Measurements from ENCODE around the gene DOK6.

DOK6 gene

DNA sequence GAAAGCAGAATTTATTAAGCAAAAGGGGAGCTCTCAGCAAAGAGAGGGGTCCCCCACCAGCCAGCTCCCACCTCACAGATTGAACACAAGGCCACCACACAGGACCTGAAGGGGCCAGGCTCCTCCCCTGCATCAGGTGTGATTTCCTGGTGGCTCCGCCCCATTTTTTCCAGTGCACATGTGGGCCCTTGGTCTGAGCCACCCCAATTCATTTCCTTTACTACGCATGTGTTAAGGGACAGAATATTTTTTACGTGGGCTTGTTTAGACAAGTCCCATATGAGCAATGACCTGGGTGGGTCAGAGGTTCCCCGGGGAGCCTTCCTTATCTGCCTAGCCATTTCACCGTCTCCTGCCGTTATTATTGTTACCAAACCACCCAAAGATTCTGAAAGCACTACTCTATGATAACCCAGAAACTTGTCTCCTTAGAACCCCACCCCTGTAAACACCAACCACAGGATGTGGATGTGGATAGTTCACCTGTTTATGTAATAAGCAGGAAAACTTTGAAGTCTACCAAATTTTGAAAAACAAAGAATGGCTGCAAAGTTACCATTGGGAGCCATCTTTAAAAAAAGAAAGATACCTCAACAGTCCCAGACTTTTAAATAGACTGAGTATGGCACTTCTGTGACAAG lies 355.3 kb downstream of the DOK6 start:
- no peak for DNase-seq

DNA sequence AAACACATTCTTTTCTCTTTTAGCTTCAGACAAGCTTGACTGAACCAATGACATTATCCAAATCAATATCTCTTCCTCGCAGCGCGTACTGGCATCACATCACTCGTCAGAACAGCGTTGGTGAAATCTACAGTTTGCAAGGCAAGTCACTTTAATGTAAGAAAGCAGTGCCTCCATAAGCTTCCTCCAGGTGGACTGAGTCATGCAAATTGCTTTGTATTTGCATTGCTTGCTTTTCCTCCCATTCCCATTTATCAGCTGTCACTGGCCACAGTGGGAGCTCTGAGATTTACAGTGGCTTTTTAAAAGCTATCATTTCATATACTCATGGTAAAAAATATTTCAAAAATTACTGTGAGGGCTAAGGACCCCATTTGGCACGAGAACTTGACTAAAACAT lies 357.0 kb downstream of the DOK6 start:
- no peak for DNase-seq

DNA sequence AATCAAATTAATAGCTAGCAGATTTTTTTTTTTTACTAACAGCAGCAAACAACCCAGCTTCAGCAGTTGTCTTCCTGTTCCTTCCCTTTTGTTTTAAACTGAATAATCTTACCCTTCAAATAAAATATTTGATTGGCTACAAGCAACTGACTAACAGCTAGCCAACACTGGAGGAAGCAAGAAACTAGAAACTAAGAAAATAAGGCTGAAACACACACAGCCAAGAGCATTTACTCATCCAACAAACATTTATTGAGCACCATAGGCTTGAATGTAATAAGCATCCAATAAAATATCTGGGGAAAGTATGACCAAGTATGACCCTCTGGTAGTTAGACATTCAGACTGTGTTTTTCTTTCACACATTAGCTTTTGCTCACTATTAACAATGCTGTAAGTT lies 357.8 kb downstream of the DOK6 start:
- DNase-seq: no peak

- DNase-seq: no peak
Observed at GRCh38 chr18:69759046-69759445, 358.4 kb downstream of the DOK6 start.

- no peak for DNase-seq
Observed at GRCh38 chr18:69763002-69763401, 362.3 kb downstream of the DOK6 start.

DNA sequence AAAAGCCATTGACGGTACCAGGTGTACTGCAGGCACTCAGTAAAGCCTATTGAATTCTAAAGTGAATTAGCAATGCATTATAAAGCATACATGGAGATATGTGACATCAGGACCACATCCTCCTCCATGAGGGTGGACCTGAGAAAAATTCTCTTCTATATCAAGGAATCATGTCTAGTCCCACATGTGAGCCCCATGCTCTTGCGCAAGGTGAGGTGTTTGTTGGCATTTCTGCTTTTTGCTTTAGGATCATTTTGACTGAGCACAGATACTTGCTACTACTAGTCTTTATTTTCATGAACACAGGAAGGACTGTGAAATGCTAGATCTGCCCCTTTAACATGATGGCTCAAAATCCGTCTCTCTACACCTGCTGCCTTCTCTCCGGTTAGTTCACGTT lies 363.1 kb downstream of the DOK6 start:
- no peak for DNase-seq

GRCh38 chr18:69770238-69770637 lies 369.6 kb downstream of the DOK6 start:
- no peak for DNase-seq

DNA sequence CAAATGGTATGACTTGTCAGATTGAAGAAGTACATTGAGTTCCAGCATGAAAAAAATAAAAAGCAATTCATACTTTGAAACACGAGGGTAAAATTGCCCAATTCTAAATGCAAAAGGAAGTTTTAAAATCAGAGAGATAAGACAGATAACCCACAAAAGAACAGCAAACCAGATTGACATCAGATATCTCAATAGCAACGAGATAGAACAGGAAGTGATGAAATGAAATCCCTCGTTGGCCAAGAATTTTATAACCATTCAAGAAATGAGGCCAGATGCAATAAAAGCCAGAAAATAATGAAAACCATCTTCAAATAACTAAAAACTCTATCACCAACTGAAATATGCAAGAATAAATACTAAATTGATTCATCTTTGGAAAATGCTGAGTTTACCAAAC lies 374.1 kb downstream of the DOK6 start:
- DNase-seq: no peak

GRCh38 chr18:69777248-69777647 lies 376.6 kb downstream of the DOK6 start:
- DNase-seq: no peak

DNA sequence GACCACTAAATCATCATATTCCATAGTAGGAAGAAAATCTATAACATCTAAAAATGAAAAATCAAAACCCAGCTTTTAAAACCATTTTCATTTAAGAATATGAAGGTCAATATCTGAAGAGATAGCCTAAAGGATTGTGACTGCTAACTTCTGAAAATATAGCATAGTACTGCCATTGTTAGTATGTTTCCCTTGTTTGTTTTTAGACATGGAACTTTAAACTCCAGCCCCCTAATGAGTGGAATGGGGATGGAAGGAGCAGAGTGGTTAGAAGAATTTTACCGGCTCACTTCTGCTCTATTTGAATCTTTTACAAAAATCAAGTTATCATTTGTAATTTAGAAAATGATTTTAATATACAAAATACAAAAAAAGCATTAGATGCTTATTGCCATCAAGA lies 378.0 kb downstream of the DOK6 start:
- DNase-seq: no peak

DNA sequence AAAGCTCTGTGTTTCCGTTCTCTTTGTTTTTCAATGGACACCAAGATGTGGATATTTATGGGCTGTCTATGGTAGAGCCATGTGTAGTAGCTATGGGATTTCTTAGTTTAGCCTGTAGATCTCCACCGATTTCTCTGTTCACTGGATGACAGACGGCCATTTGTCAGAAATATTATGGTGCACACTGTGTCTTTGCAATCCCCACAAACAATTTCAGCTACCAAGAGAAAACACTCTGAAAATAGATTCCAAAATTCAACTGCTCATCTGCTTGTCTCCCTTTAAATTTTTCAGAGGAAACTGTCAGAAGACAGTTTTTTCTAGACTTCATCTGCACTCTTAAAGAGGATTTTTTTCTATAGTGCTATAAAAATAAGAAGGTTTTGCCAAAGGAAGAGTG lies 380.2 kb downstream of the DOK6 start:
- DNase-seq: no peak

DNA sequence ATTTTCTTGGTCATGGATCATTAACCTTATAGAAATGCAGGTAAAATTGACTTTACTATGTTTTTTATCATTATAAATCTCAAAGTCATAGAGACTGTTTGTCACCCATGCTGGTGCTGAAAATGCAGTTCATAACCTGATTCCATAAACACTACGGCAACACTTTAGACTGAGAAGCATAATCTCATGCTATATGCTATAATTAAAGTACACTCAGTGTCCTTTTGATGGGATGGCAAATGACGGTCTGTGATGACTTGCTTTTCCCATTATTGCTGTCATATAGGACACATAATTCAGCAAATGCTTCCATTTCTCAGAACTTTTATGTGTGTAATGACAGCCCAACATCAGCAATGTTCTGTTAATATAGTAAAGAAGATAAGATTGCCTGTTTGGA lies 384.1 kb downstream of the DOK6 start:
- no peak for DNase-seq

- DNase-seq: no peak
Observed at GRCh38 chr18:69785466-69785865, 384.8 kb downstream of the DOK6 start.

DNA sequence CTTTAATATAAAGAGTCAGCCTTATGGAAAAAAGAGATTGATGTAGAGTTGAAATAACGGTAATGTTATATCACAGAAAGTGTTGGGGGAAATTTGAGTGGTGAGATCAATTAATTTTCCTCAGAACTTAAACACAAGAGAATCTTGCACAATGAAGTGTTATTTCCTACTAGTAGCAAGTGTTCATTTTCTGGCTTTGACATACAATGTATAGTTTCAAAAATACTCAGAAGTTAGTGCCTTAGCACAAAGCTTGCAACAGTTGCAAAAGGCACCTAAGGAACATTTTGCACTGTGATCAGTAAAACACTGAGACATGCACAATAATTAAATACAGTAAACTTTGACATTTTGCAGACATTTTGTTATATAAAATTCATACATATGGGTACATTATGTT lies 385.7 kb downstream of the DOK6 start:
- DNase-seq: no peak

DNA sequence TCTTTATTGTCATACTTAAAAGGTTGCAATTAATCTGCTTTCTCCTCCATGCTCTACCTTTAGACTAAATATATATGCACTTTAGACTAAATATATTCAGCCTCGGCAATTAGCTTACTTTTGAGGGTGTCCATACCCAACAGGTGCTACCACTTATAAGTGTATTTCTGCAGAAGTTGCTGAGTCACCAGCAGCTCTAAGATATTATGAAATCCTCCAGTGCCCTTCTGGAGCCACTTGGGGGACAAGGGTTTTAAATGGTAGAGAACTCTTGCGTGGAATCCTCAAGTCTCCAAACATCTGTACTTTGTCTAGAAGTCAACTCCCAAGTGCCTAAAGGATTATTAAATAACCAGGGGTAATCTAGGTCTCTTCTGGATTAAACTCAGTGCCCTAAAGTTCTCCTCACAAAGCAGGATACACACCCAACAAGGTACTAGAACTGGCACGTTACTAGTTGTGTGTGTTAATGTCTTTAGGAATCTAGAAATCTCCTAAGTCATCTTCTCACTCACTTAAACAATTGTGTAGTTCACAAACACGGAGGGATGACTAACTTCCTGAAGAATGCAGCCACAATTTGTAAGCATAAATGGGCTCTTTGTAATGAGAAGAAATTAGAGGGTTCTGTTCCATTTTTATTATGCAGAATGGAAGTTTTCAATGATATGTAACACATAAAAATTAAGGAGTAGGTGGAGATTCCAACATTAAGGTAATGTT lies 387.3 kb downstream of the DOK6 start:
- no peak for DNase-seq

DNA sequence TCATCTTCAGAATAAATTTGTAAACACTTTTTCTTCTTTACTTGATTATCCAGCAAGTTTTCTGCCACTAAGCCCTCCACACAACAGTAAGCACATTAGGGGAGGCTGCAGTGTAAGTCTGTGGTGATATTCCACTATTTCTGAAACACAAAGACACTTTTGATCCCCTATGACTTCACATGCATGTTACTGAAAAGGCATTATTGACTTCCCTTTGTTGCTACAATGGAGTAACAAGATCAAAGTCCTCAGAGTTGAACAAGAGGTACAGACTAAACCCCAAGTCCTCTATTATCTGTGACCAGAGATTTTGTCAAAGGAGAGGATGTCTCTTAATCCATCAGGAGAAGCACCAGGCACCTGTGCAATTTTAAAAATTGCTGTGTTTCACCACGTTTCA lies 389.1 kb downstream of the DOK6 start:
- no peak for DNase-seq

- DNase-seq: no peak
Observed at GRCh38 chr18:69790649-69791048, 390.0 kb downstream of the DOK6 start.

DNA sequence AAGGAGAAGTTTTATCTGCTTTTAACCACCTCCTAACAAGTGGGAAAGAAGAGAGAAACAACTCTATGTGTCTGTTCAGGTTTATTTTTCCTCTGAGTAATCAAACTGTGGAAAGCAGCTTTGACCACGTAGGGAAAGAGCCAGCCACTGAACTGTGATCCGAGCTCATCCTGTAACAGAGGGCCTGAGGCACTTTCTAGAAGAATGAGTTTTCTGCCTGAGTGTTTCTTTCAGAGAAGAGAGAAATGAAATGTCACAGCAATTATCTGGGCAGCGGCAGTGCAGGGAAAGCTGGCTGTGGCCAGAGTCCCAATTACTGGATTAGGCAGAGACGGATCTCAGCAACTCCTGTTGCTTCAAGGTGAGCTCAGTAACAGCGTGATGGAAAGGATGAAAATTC lies 395.1 kb downstream of the DOK6 start:
- no peak for DNase-seq

DNA sequence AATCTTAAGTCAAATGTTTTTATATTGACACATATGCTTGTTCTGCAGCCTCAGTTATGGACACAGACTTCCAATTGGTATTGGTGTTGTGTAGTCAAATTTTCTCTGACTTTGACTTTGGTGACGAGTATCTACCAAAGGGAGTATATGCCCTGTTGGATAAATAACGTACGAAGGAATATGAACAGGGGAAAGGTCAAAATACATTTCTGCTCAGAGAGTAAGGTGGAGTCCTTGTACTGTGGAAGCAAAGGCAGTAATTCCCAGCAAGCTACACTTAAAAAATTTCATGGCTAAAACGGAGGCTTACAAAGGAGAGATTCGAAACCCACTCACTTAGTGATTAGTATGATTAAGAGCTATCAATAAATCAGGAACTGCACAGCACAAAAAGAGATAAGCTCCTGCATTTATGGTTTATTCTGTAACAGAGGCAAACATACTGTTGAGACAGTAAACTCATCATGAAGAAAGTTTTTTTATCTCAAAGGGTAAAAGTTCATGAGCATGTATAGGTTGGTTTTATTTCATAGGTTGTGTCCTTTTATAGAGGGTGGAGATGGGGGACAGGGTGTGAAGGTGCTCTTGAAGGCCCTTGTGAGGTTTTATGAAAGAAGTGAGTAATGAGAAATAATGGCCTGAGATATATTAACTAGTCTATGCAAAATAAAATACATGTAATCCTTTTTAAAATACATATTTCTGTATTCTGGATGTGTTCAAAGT lies 404.3 kb downstream of the DOK6 start:
- DNase-seq: no peak

DNA sequence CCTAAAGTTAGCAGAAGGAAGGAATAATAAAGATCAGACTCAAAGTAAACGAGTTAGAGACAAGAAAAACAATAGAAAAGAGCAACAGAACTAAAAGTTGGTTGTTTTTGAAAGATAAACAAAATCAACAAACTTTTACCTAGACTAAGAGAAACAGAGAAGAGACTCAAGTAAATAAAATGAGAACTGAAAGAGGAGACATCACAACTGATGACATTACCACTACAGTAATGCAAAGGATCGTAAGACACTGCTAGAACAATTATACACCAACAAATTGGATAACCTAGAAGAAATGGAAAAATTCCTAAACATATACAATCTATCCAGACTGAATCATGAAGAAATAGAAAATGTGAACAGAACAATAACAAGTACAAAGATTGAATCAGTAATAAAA lies 407.7 kb downstream of the DOK6 start:
- DNase-seq: no peak

- no peak for DNase-seq
Observed at GRCh38 chr18:69813559-69813958, 412.9 kb downstream of the DOK6 start.

GRCh38 chr18:69814861-69815385 lies 414.2 kb downstream of the DOK6 start:
- no peak for DNase-seq

DNA sequence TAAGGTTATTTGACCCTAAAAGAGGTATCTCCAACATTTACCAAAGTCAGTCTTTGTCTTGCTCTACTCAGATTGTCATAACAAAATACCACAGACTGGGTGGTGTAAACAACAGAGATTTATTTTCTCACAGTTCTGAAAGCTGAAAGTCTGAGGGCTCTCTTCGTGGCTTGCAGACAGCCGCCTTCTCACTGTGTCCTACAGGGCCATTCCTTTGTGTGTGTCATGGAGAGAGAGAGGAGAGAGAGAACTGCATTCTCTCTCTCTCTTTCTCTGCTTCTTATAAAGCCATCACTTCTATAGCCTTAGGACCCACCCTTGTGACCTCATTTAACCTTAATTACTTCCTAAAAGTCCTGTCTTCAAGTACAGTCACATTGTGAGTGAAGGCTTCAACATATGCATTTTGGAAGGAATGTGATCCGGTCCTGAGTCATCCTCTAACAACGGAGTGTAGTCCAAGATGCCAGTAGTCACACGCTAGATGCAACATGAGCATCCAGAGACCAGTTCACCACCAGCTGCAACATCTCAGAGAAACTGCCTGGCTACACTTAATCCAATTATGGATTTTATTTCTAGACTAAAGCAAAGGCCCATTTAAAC lies 416.8 kb downstream of the DOK6 start:
- no peak for DNase-seq

GRCh38 chr18:69819460-69819859 lies 418.8 kb downstream of the DOK6 start:
- DNase-seq: no peak

Data from activated gamma-delta T cell (primary cell).